Esophagus squamous epithelium (tissue), 5 donors: Measurements from ENCODE around the gene RAI14. TPM values are rescaled to one million over a fixed set of nuclear protein-coding genes. Genes with fewer than 3 reads are reported as not detected.

ENCODE experiments used
- DNase-seq: peaks from one replicate; lab custom pipeline; 2025; lab: John Stamatoyannopoulos, UW
- H3K27ac ChIP-seq, 4 donors: fragments of 200-600 bp; sonication (generic); one replicate each; pipeline ENCODE4 v1.5.1; 2016 to 2019; ENCODE audit warnings: mild to moderate bottlenecking in 1 of 4
- H3K27me3 ChIP-seq, 4 donors: fragments of 200-600 bp; sonication (generic); 1 replicate in 3 of 4; 2 replicates in 1 of 4; pipeline versions ENCODE4 v1.5.1 to v1.6.0; 2017 to 2021; ENCODE audit warnings: antibody characterized with exemption in 1 of 4
- H3K36me3 ChIP-seq, 3 donors: fragments of 200-600 bp; sonication (generic); one replicate each; pipeline ENCODE4 v1.5.1; 2016 to 2019
- H3K4me1 ChIP-seq, 3 donors: fragments of 200-600 bp; sonication (generic); one replicate each; pipeline ENCODE4 v1.5.1; 2017 to 2019
- H3K4me3 ChIP-seq, 4 donors: fragments of 200-600 bp; sonication (generic); 1 replicate in 3 of 4; 2 replicates in 1 of 4; pipeline ENCODE4 v1.5.1; 2016 to 2019; ENCODE audit warnings: mild to moderate bottlenecking in 2 of 4, moderate library complexity in 1 of 4
- H3K9me3 ChIP-seq, 3 donors: fragments of 200-600 bp; sonication (generic); one replicate each; pipeline ENCODE4 v1.5.1; 2016 to 2019
- CTCF ChIP-seq, 6 experiments: fragments of 450-650 bp in 4 of 6; fragments of 200-600 bp in 2 of 6; sonication (generic) in 2 of 6; IDR thresholded peaks; one replicate each; pipeline ENCODE4 v1.5.1; 2016 to 2019; ENCODE audit warnings: antibody characterized with exemption in 6 of 6, mild to moderate bottlenecking in 4 of 6, moderate library complexity in 4 of 6
- POLR2A ChIP-seq, 4 donors: fragments of 450-650 bp; IDR thresholded peaks; one replicate each; pipeline ENCODE4 v1.6.1; 2017; ENCODE audit warnings: antibody characterized with exemption in 4 of 4, mild to moderate bottlenecking in 4 of 4, moderate library complexity in 3 of 4
- WGBS, 2 donors: methylation state at CpG; one replicate each; pipeline ENCODE4 v1.1.5; 2018; 5-methylcytosine and 5-hydroxymethylcytosine counted together
- intact Hi-C: fragments of 100-400 bp; cut with DNase I; formaldehyde crosslinking; loops from one replicate; pipeline ENCODE4 v1.15.0; 2022
- total RNA-seq, 4 donors: library from RNA; depleted of rRNA; stranded (reverse); fragments of >200 nt; gene quantifications; one replicate each; pipeline ENCODE4 v1.1.0, GENCODE V29; 2016
- donor health status: DM: yes; HTN: yes; CAD: no.

The RAI14 gene
- total RNA-seq, 4 donors from 2014 or later, result 5.2 to 18.7 (median 9.0) TPM

- intact Hi-C loops, result no loop called here
- TF ChIP-seq CTCF (IDR thresholded peaks at IDR 0.05) (no peak), POLR2A (IDR thresholded peaks at IDR 0.05) (no peak)
- Histone ChIP-seq H3K27me3 (peaks cover 0 to 7% (median 0%) of the 10 kb centered on the region in 4 donors), H3K4me1 (peaks cover 5 to 34% (median 12%) of the 10 kb centered on the region in 3 donors), H3K36me3 (no peaks in the 10 kb centered on the region), H3K4me3 (peak overlapping the region in 3 of 4 donors; percentile 72 to 88 (median 84)), H3K27ac (peak overlapping the region in 1 of 4 donors; percentile 91), H3K9me3 (no peaks in the 10 kb centered on the region)
- 47 to 56% methylated on average over 4 of the region's 4 CpGs for WGBS, 2 donors
- no peak for DNase-seq
Observed at GRCh38 chr5:34657988-34658387, 1.9 kb downstream of the RAI14 start.

- Histone ChIP-seq H3K4me1 (peaks cover 5 to 34% (median 12%) of the 10 kb centered on the region in 3 donors), H3K27me3 (peaks cover 0 to 7% (median 0%) of the 10 kb centered on the region in 4 donors), H3K4me3 (no peak overlapping the region), H3K36me3 (no peaks in the 10 kb centered on the region), H3K9me3 (no peaks in the 10 kb centered on the region), H3K27ac (no peak overlapping the region)
- DNase-seq, result no peak
- no peak for TF ChIP-seq CTCF (IDR thresholded peaks at IDR 0.05)
- no peak for TF ChIP-seq POLR2A (IDR thresholded peaks at IDR 0.05)
- 95 to 98% methylated on average over 3 of the region's 3 CpGs for WGBS, 2 donors
- intact Hi-C loops, result no loop called here
Observed at GRCh38 chr5:34659168-34659567, 3.0 kb downstream of the RAI14 start.

DNA sequence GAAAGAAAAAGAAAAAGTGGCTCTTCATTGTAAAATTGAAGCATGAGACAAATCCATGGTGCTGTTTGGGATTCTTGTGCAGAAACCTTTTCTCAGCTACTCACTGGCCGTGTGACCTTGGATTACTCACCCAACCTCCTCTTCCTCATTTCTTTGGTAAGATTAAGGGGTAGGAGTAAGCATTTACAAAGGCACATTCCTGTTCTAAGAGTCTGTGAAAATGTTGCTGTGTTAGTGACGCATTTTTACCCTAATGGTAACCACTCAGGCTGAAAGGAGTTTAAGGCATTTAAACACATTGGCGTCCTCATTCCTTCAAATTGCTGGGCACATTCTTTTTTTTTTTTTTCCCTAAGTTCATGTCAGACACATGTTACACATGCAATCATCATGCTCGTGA, 4.3 kb downstream of the RAI14 start:
- Histone ChIP-seq H3K9me3 (no peaks in the 10 kb centered on the region), H3K27me3 (peaks cover 0 to 7% (median 0%) of the 10 kb centered on the region in 4 donors), H3K4me1 (peaks cover 5 to 28% (median 12%) of the 10 kb centered on the region in 3 donors), H3K4me3 (no peak overlapping the region), H3K36me3 (no peaks in the 10 kb centered on the region), H3K27ac (no peak overlapping the region)
- DNase-seq, result no peak
- 86 to 93% methylated on average over 4 of the region's 4 CpGs for WGBS, 2 donors
- intact Hi-C loops, result no loop called here
- TF ChIP-seq POLR2A (IDR thresholded peaks at IDR 0.05) (no peak), CTCF (IDR thresholded peaks at IDR 0.05) (no peak)

DNA sequence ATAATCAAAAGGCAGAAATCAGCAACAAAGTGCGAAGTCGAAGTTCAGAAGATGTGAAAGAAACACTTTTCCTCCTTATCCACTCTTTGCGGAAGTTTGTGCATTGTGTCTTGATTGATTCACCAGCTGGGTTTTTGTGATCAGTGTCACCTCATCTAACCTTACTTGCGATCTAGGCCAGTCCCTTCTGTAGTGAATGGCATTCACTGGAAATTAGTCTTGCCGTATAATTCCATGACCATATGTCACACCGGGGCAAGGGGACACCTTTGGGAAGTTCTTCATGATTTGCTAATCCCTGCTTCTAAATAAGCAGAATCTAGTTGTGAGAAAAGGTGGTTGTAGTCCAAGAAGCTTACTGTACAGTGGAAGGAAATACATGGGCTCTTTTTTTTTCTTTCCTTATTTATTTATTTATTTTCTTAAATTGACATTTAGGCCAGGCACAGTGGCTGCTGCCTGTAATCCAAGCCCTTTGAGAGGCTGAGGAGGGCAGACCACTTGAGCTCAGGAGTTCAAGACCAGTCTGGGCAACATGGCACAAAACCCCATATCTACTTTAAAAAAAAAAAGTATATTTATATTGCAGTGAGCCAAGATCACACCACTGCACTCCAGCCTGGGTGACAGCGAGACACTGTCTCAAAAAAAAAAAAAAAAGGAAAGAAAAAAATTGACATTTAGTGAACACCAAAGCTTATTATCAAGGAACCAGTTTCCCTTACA, 7.8 kb downstream of the RAI14 start:
- TF ChIP-seq POLR2A (IDR thresholded peaks at IDR 0.05), result no peak
- TF ChIP-seq CTCF (IDR thresholded peaks at IDR 0.05), result no peak
- H3K4me1 ChIP-seq, result no peaks in the 10 kb centered on the region
- no peak overlapping the region for H3K4me3 ChIP-seq
- no peaks in the 10 kb centered on the region for H3K27me3 ChIP-seq
- H3K9me3 ChIP-seq, result no peaks in the 10 kb centered on the region
- no peak for DNase-seq
- H3K36me3 ChIP-seq, result no peaks in the 10 kb centered on the region
- WGBS, 2 donors, result 76 to 86% methylated on average over 7 of the region's 7 CpGs
- intact Hi-C loops, result no loop called here
- H3K27ac ChIP-seq, result no peak overlapping the region

GRCh38 chr5:34666392-34667080, 10.4 kb downstream of the RAI14 start:
- DNase-seq, result no peak
- intact Hi-C loops, result no loop called here
- Histone ChIP-seq H3K27me3 (no peaks in the 10 kb centered on the region), H3K4me3 (no peak overlapping the region), H3K9me3 (no peaks in the 10 kb centered on the region), H3K27ac (no peak overlapping the region), H3K4me1 (no peaks in the 10 kb centered on the region), H3K36me3 (no peaks in the 10 kb centered on the region)
- WGBS, 2 donors, result 88 to 97% methylated on average over 4 to 5 of the region's 8 CpGs
- TF ChIP-seq POLR2A (IDR thresholded peaks at IDR 0.05) (no peak), CTCF (IDR thresholded peaks at IDR 0.05) (no peak)
